Parathyroid adenoma (tissue), 2 donors: Measurements from ENCODE around the gene LGALS13.

Source experiments
- H2AFZ ChIP-seq: fragments of 300-600 bp; sonication (generic); one replicate; pipeline ENCODE4 v1.7.0; 2017; ENCODE audit warnings: antibody characterized with exemption, mild to moderate bottlenecking
- H3K27ac ChIP-seq: fragments of 300-600 bp; sonication (generic); one replicate; pipeline ENCODE4 v1.7.0; 2017
- H3K27me3 ChIP-seq: fragments of 300-600 bp; sonication (generic); one replicate; pipeline ENCODE4 v1.7.0; 2017; ENCODE audit warnings: low read length; ENCODE audit not compliant: control insufficient read depth, insufficient read depth
- H3K36me3 ChIP-seq: fragments of 300-600 bp; sonication (generic); one replicate; pipeline ENCODE4 v1.7.0; 2017; ENCODE audit warnings: low read length; ENCODE audit not compliant: control insufficient read depth, insufficient read depth
- H3K4me1 ChIP-seq: fragments of 300-600 bp; sonication (generic); one replicate; pipeline ENCODE4 v1.7.0; 2017; ENCODE audit warnings: control low read depth
- H3K4me2 ChIP-seq: fragments of 300-600 bp; sonication (generic); one replicate; pipeline ENCODE4 v1.7.0; 2017; ENCODE audit warnings: low read length
- H3K4me3 ChIP-seq: fragments of 300-600 bp; sonication (generic); one replicate; pipeline ENCODE4 v1.7.0; 2017; ENCODE audit warnings: low read depth, low read length
- H3K79me2 ChIP-seq: fragments of 300-600 bp; sonication (generic); one replicate; pipeline ENCODE4 v1.7.0; 2017; ENCODE audit warnings: control low read depth
- H3K9ac ChIP-seq: fragments of 300-600 bp; sonication (generic); one replicate; pipeline ENCODE4 v1.7.0; 2017; ENCODE audit warnings: mild to moderate bottlenecking
- H3K9me3 ChIP-seq: fragments of 300-600 bp; sonication (generic); one replicate; pipeline ENCODE4 v1.7.0; 2017; ENCODE audit warnings: low read length; ENCODE audit not compliant: control insufficient read depth
- TF ChIP-seq, protein P1 (sequence below): fragments of 300-600 bp; sonication (generic); IDR thresholded peaks from one replicate; pipeline ENCODE4 v1.7.0; 2017; ENCODE audit warnings: antibody characterized with exemption, mild to moderate bottlenecking
- donor health status: primary hyperparathyroidism.

The LGALS13 gene

DNA sequence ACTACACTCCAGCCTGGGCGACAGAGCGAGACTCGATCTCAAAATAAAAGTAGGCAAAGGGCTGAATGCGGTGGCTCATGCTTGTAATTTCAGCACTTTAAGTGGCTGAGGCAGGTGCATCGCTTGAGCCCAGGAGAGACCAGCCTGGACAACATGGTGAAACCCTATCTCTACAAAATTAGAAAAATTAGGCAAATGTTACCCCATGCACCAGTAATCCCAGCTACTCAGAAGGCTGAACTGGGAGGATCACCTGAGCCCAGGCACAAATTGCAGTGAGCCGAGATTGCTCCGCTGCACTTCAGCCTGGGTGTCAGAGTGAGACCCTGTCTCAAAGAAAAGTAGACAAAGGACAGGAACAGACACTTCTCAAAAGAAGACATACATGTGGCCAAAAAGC lies 9.9 kb upstream of the LGALS13 start:
- no peaks in the 10 kb centered on the region for H3K4me1 ChIP-seq
- TF ChIP-seq, protein P1, sequence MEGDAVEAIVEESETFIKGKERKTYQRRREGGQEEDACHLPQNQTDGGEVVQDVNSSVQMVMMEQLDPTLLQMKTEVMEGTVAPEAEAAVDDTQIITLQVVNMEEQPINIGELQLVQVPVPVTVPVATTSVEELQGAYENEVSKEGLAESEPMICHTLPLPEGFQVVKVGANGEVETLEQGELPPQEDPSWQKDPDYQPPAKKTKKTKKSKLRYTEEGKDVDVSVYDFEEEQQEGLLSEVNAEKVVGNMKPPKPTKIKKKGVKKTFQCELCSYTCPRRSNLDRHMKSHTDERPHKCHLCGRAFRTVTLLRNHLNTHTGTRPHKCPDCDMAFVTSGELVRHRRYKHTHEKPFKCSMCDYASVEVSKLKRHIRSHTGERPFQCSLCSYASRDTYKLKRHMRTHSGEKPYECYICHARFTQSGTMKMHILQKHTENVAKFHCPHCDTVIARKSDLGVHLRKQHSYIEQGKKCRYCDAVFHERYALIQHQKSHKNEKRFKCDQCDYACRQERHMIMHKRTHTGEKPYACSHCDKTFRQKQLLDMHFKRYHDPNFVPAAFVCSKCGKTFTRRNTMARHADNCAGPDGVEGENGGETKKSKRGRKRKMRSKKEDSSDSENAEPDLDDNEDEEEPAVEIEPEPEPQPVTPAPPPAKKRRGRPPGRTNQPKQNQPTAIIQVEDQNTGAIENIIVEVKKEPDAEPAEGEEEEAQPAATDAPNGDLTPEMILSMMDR, result no peak
- no peak overlapping the region for H3K27ac ChIP-seq
- H3K4me3 ChIP-seq, result no peak overlapping the region
- H3K36me3 ChIP-seq, result no peaks in the 10 kb centered on the region
- no peak overlapping the region for H3K4me2 ChIP-seq
- H3K9me3 ChIP-seq, result no peaks in the 10 kb centered on the region
- no peaks in the 10 kb centered on the region for H3K79me2 ChIP-seq
- H2AFZ ChIP-seq, result no peak overlapping the region
- no peak overlapping the region for H3K9ac ChIP-seq
- H3K27me3 ChIP-seq, result no peaks in the 10 kb centered on the region

DNA sequence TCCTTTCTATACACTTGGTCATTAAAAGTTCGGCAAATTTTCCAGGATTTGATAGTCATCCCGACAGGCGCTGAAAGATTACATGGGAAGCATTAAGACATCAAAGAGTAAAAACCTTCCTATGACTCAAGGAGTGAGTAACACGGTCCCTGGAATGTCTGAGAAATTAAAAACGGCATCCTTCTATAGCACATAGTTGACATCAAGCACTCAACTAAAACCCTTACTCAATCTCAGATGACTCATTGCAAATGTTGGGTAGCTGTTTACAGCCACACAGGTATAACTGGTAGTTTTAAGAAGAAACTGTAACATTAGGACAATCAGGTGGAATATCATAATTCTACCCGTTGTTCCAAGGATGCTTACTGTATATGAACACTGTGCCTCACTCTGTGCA lies 6.4 kb upstream of the LGALS13 start:
- Histone ChIP-seq H3K27me3 (no peaks in the 10 kb centered on the region), H3K4me3 (no peak overlapping the region), H3K4me1 (no peaks in the 10 kb centered on the region), H3K36me3 (no peaks in the 10 kb centered on the region), H3K79me2 (no peaks in the 10 kb centered on the region), H3K27ac (no peak overlapping the region), H3K9ac (no peak overlapping the region), H3K9me3 (no peaks in the 10 kb centered on the region), H2AFZ (no peak overlapping the region), H3K4me2 (no peak overlapping the region)
- TF ChIP-seq, protein P1, result no peak

DNA sequence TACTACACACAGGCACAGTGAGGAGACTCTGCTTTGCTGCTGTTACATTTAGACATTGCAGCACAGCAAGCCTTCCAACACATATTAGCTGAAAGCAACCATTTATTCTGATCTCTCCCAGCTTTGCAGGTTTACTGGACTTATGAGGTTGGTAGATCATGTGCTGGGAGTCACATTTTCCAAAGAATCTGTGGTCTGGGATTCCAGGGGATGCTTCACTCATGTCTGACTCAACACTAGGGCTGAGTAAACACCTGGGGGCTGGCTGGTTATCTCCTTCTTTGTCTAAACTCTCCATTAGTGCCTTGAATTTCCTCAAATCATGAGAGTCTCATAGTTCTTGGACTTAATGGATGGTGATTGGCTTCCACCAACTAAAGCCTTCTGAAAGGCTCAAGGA lies 5.4 kb upstream of the LGALS13 start:
- no peaks in the 10 kb centered on the region for H3K9me3 ChIP-seq
- H3K9ac ChIP-seq, result no peak overlapping the region
- no peaks in the 10 kb centered on the region for H3K4me1 ChIP-seq
- H3K79me2 ChIP-seq, result no peaks in the 10 kb centered on the region
- H2AFZ ChIP-seq, result no peak overlapping the region
- no peaks in the 10 kb centered on the region for H3K36me3 ChIP-seq
- TF ChIP-seq, protein P1, result no peak
- H3K27ac ChIP-seq, result no peak overlapping the region
- H3K27me3 ChIP-seq, result no peaks in the 10 kb centered on the region
- no peak overlapping the region for H3K4me2 ChIP-seq
- no peak overlapping the region for H3K4me3 ChIP-seq

DNA sequence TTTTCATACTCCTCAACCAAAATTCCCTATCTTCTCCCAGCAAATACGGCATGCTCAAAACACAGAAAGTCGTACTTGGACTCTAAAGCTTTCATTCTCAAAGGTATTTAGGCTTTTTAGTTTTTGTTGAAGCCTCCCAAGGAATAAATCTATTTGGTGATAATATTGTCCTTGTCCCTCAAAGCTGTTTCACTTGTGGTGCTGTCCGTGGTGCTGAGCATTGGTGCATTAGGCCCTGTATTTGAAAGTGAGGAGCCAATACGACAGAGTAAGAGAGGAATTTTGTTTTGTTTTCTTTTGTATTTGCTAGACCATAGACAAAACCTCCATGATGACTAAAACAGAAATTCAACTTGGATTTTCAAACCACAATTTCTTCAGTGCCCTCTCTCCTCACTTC lies 3.2 kb upstream of the LGALS13 start:
- TF ChIP-seq, protein P1, result no peak
- no peaks in the 10 kb centered on the region for H3K36me3 ChIP-seq
- H3K9me3 ChIP-seq, result no peaks in the 10 kb centered on the region
- no peak overlapping the region for H3K27ac ChIP-seq
- no peak overlapping the region for H3K9ac ChIP-seq
- no peaks in the 10 kb centered on the region for H3K4me1 ChIP-seq
- no peaks in the 10 kb centered on the region for H3K27me3 ChIP-seq
- no peak overlapping the region for H3K4me2 ChIP-seq
- no peak overlapping the region for H3K4me3 ChIP-seq
- H3K79me2 ChIP-seq, result no peaks in the 10 kb centered on the region
- no peak overlapping the region for H2AFZ ChIP-seq

DNA sequence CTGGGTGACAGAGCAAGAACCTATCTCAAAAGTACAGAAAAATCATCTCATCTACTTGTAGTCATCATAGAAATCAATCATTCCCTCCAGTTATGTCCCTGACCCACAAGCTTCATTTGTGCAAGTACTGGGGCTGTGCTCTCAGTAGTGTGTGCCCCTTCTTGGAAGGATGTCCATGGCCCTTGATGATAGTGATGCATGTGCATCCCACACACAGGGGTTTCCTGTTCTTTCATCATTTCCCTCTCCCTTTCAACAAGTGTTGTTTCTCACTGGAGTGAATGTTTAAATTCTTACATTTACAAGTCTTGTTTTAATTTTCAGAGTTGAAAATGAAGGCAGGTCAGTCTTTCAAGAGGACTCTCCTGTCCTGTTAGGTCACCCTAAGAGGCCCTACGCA lies 1.5 kb downstream of the LGALS13 start:
- Histone ChIP-seq H3K4me2 (no peak overlapping the region), H3K79me2 (no peaks in the 10 kb centered on the region), H3K4me3 (no peak overlapping the region), H3K4me1 (no peaks in the 10 kb centered on the region), H3K36me3 (no peaks in the 10 kb centered on the region), H3K27ac (no peak overlapping the region), H3K27me3 (no peaks in the 10 kb centered on the region), H3K9me3 (no peaks in the 10 kb centered on the region), H3K9ac (no peak overlapping the region), H2AFZ (no peak overlapping the region)
- TF ChIP-seq, protein P1, result no peak
